ENCODE results near the gene ZNF619. TPM values are rescaled to one million over a fixed set of nuclear protein-coding genes. Genes with fewer than 3 reads are reported as not detected.

ZNF619 gene
- total and polyA plus RNA-seq, 2 donors (not counting 1 experiment from before 2014, with no cell fraction given) = 4.2 to 9.6 TPM

GRCh38 chr3:40518848-40519247 is 41.9 kb downstream of the ZNF619 start:
- TF ChIP-seq, protein P1, sequence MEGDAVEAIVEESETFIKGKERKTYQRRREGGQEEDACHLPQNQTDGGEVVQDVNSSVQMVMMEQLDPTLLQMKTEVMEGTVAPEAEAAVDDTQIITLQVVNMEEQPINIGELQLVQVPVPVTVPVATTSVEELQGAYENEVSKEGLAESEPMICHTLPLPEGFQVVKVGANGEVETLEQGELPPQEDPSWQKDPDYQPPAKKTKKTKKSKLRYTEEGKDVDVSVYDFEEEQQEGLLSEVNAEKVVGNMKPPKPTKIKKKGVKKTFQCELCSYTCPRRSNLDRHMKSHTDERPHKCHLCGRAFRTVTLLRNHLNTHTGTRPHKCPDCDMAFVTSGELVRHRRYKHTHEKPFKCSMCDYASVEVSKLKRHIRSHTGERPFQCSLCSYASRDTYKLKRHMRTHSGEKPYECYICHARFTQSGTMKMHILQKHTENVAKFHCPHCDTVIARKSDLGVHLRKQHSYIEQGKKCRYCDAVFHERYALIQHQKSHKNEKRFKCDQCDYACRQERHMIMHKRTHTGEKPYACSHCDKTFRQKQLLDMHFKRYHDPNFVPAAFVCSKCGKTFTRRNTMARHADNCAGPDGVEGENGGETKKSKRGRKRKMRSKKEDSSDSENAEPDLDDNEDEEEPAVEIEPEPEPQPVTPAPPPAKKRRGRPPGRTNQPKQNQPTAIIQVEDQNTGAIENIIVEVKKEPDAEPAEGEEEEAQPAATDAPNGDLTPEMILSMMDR (conservative IDR thresholded peaks at IDR 0.05 in 1 of 2, IDR thresholded peaks at IDR 0.05 in 1 of 2; ENCODE audit: low read depth in 1 of 2, low read length in 2 of 2) = no peak
- no peak for TF ChIP-seq EZH2 (IDR thresholded peaks at IDR 0.05; ENCODE audit: low read length, missing control alignments)
- Histone ChIP-seq H3K4me3 (replicated peaks in 1 of 4; ENCODE audit: control extremely low read depth in 1 of 4, insufficient read depth in 1 of 4, low read depth in 3 of 4, low read length in 4 of 4) (no peak overlapping the region), H3K79me2 (ENCODE audit: control insufficient read depth, insufficient read depth, low read length) (no peaks in the 10 kb centered on the region), H4K20me1 (ENCODE audit: control insufficient read depth, extremely low read depth, insufficient read depth, low read length) (no peaks in the 10 kb centered on the region), H3K4me2 (ENCODE audit: extremely low read depth, insufficient read depth, low read length) (no peak overlapping the region), H3K36me3 (ENCODE audit: control insufficient read depth, insufficient read depth, low read length) (no peaks in the 10 kb centered on the region), H3K27ac (ENCODE audit: insufficient read depth, low read length) (no peak overlapping the region), H3K27me3 (ENCODE audit: control insufficient read depth, insufficient read depth, low read length) (no peaks in the 10 kb centered on the region), H3K9me3 (ENCODE audit: control insufficient read depth, insufficient read depth, low read depth, low read length) (no peaks in the 10 kb centered on the region), H3K9ac (ENCODE audit: insufficient read depth, low read length) (no peak overlapping the region), H3K4me1 (ENCODE audit: control insufficient read depth, extremely low read depth, insufficient read depth, low read length) (no peaks in the 10 kb centered on the region), H2AFZ (ENCODE audit: low read length) (no peak overlapping the region)
- no peak for DNase-seq (ENCODE audit: low read depth in 2 of 2)

GRCh38 chr3:40521254-40521653 is 44.3 kb downstream of the ZNF619 start:
- Histone ChIP-seq H3K36me3 (ENCODE audit: control insufficient read depth, insufficient read depth, low read length) (no peaks in the 10 kb centered on the region), H2AFZ (ENCODE audit: low read length) (no peak overlapping the region), H4K20me1 (ENCODE audit: control insufficient read depth, extremely low read depth, insufficient read depth, low read length) (no peaks in the 10 kb centered on the region), H3K27ac (ENCODE audit: insufficient read depth, low read length) (no peak overlapping the region), H3K79me2 (ENCODE audit: control insufficient read depth, insufficient read depth, low read length) (peaks cover 2% of the 10 kb centered on the region), H3K9ac (ENCODE audit: insufficient read depth, low read length) (no peak overlapping the region), H3K4me3 (replicated peaks in 1 of 4; ENCODE audit: control extremely low read depth in 1 of 4, insufficient read depth in 1 of 4, low read depth in 3 of 4, low read length in 4 of 4) (no peak overlapping the region), H3K4me1 (ENCODE audit: control insufficient read depth, extremely low read depth, insufficient read depth, low read length) (no peaks in the 10 kb centered on the region), H3K4me2 (ENCODE audit: extremely low read depth, insufficient read depth, low read length) (no peak overlapping the region), H3K27me3 (ENCODE audit: control insufficient read depth, insufficient read depth, low read length) (no peaks in the 10 kb centered on the region), H3K9me3 (ENCODE audit: control insufficient read depth, insufficient read depth, low read depth, low read length) (no peaks in the 10 kb centered on the region)
- TF ChIP-seq, protein P1 (conservative IDR thresholded peaks at IDR 0.05 in 1 of 2, IDR thresholded peaks at IDR 0.05 in 1 of 2; ENCODE audit: low read depth in 1 of 2, low read length in 2 of 2) = no peak
- no peak for TF ChIP-seq EZH2 (IDR thresholded peaks at IDR 0.05; ENCODE audit: low read length, missing control alignments)
- DNase-seq (ENCODE audit: low read depth in 2 of 2) = no peak

- TF ChIP-seq, protein P1 (conservative IDR thresholded peaks at IDR 0.05 in 1 of 2, IDR thresholded peaks at IDR 0.05 in 1 of 2; ENCODE audit: low read depth in 1 of 2, low read length in 2 of 2) = no peak
- TF ChIP-seq EZH2 (IDR thresholded peaks at IDR 0.05; ENCODE audit: low read length, missing control alignments) = no peak
- Histone ChIP-seq H3K36me3 (ENCODE audit: control insufficient read depth, insufficient read depth, low read length) (peaks cover 5% of the 10 kb centered on the region), H3K9ac (ENCODE audit: insufficient read depth, low read length) (no peak overlapping the region), H3K4me1 (ENCODE audit: control insufficient read depth, extremely low read depth, insufficient read depth, low read length) (no peaks in the 10 kb centered on the region), H3K4me3 (replicated peaks in 1 of 4; ENCODE audit: control extremely low read depth in 1 of 4, insufficient read depth in 1 of 4, low read depth in 3 of 4, low read length in 4 of 4) (no peak overlapping the region), H3K9me3 (ENCODE audit: control insufficient read depth, insufficient read depth, low read depth, low read length) (no peaks in the 10 kb centered on the region), H2AFZ (ENCODE audit: low read length) (no peak overlapping the region), H3K79me2 (ENCODE audit: control insufficient read depth, insufficient read depth, low read length) (peaks cover 2% of the 10 kb centered on the region), H3K27me3 (ENCODE audit: control insufficient read depth, insufficient read depth, low read length) (no peaks in the 10 kb centered on the region), H3K27ac (ENCODE audit: insufficient read depth, low read length) (no peak overlapping the region), H3K4me2 (ENCODE audit: extremely low read depth, insufficient read depth, low read length) (no peak overlapping the region), H4K20me1 (ENCODE audit: control insufficient read depth, extremely low read depth, insufficient read depth, low read length) (no peaks in the 10 kb centered on the region)
- no peak for DNase-seq (ENCODE audit: low read depth in 2 of 2)
These were observed 46.9 kb downstream of the ZNF619 start for GRCh38 chr3:40523781-40524180.
